ENCODE results near the gene CDKL5.

The CDKL5 gene

DNA sequence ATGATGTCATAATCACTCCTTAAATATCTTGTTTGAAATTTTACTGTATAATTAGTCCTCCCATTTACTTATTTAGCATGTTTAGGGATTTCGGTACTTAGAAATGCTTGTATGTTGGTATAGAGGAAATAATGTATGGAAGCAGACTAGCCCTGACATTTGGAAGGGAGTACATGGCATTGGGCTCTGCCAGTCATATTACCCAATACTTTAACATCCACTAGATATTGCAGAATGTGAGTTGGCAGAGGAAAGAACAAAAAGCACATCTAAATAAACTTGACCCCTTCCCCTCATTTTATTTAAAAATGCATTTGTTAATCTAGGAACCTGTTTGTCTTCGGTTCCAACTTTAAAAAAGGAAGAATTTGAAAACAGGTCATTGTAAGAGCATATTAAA lies 168.7 kb downstream of the CDKL5 start:
- TF ChIP-seq, protein P1, sequence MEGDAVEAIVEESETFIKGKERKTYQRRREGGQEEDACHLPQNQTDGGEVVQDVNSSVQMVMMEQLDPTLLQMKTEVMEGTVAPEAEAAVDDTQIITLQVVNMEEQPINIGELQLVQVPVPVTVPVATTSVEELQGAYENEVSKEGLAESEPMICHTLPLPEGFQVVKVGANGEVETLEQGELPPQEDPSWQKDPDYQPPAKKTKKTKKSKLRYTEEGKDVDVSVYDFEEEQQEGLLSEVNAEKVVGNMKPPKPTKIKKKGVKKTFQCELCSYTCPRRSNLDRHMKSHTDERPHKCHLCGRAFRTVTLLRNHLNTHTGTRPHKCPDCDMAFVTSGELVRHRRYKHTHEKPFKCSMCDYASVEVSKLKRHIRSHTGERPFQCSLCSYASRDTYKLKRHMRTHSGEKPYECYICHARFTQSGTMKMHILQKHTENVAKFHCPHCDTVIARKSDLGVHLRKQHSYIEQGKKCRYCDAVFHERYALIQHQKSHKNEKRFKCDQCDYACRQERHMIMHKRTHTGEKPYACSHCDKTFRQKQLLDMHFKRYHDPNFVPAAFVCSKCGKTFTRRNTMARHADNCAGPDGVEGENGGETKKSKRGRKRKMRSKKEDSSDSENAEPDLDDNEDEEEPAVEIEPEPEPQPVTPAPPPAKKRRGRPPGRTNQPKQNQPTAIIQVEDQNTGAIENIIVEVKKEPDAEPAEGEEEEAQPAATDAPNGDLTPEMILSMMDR (conservative IDR thresholded peaks at IDR 0.05; ENCODE audit: control insufficient read depth, insufficient read depth, low read depth, low read length) = no peak
- no peak for DNase-seq (ENCODE audit: low read depth)
- H3K4me3 ChIP-seq (ENCODE audit: control insufficient read depth, low read depth, low read length) = no peak overlapping the region

DNA sequence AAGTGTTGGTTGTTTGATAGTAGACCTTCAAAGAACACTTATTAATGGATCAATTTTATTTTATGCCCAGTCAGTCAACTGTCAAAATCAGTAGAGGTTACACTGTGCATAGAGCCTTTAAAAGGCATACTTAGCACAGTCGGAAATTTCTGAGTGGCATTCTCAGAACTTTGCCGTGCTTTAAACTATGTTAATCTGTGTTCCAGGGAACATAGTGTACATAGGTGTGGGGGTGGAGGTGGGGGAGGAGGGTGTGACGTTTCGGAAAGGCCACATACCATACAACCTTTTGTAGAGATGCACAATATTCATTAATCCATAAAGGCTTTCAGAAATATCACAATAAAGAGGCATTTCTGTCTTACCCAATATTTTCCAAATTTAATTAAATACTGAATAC lies 170.7 kb downstream of the CDKL5 start:
- TF ChIP-seq, protein P1 (conservative IDR thresholded peaks at IDR 0.05; ENCODE audit: control insufficient read depth, insufficient read depth, low read depth, low read length) = no peak
- no peak for DNase-seq (ENCODE audit: low read depth)
- no peak overlapping the region for H3K4me3 ChIP-seq (ENCODE audit: control insufficient read depth, low read depth, low read length)

DNA sequence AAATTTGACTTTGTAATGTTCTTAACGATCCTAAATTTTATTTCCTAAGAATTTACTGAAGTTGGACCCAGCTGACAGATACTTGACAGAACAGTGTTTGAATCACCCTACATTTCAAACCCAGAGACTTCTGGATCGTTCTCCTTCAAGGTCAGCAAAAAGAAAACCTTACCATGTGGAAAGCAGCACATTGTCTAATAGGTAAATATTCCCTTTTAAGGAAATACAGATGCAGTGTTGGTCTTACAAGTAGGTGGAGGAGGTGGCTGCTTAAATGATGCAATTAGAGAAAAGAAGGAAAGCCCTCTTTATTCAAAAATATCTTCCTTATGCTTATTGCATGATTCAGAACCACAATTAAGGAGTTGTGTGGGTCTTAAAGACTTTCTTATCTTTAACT lies 173.0 kb downstream of the CDKL5 start:
- no peak for DNase-seq (ENCODE audit: low read depth)

GRCh38 chrX:18607966-18608365 lies 182.6 kb downstream of the CDKL5 start:
- DNase-seq (ENCODE audit: low read depth) = no peak
- no peak overlapping the region for H3K4me3 ChIP-seq (ENCODE audit: control insufficient read depth, low read depth, low read length)
- TF ChIP-seq, protein P1 (conservative IDR thresholded peaks at IDR 0.05; ENCODE audit: control insufficient read depth, insufficient read depth, low read depth, low read length) = no peak

More for the DNA sequence above, 173.0 kb downstream of the CDKL5 start:
- H3K4me3 ChIP-seq (ENCODE audit: control insufficient read depth, low read depth, low read length) = no peak overlapping the region
- TF ChIP-seq, protein P1 (conservative IDR thresholded peaks at IDR 0.05; ENCODE audit: control insufficient read depth, insufficient read depth, low read depth, low read length) = no peak

- no peak overlapping the region for H3K4me3 ChIP-seq (ENCODE audit: control insufficient read depth, low read depth, low read length)
- TF ChIP-seq, protein P1 (conservative IDR thresholded peaks at IDR 0.05; ENCODE audit: control insufficient read depth, insufficient read depth, low read depth, low read length) = no peak
- DNase-seq (ENCODE audit: low read depth) = no peak
Measured at GRCh38 chrX:18613930-18614639, 188.7 kb downstream of the CDKL5 start.

- H3K4me3 ChIP-seq (ENCODE audit: control insufficient read depth, low read depth, low read length) = no peak overlapping the region
- TF ChIP-seq, protein P1 (conservative IDR thresholded peaks at IDR 0.05; ENCODE audit: control insufficient read depth, insufficient read depth, low read depth, low read length) = no peak
- no peak for DNase-seq (ENCODE audit: low read depth)
Measured at GRCh38 chrX:18616688-18617406, 191.4 kb downstream of the CDKL5 start.

Measured in fibroblast of mammary gland (primary cell).